Measurements from ENCODE around the gene ARID1B. TPM values are rescaled to one million over a fixed set of nuclear protein-coding genes. Genes with fewer than 3 reads are reported as not detected.

Gene ARID1B
- total RNA-seq, 1 experiment from 2014 or later = 58.8 TPM

DNA sequence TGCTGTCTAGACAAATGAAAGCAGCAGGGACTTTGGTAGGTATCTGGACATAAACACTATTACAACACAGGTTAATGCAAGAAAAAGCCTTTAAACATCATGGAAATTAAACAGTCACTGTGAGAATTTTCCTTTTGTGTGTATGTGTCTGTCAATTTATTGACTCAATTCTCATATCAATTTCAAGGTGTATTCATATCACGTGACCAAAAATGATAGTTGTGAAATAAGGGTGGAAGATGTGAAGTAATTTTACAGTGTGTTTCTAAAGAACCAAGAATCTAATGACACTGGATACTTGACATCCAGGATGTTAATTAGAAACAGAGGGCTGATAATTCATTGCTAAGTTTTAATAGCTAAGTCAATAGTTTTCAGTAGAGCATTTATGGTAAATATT is 302.1 kb downstream of the ARID1B start:
- intact Hi-C loops (cut with micrococcal nuclease; ENCODE audit: unreplicated experiment) = no loop called here
- TF ChIP-seq, protein P1, sequence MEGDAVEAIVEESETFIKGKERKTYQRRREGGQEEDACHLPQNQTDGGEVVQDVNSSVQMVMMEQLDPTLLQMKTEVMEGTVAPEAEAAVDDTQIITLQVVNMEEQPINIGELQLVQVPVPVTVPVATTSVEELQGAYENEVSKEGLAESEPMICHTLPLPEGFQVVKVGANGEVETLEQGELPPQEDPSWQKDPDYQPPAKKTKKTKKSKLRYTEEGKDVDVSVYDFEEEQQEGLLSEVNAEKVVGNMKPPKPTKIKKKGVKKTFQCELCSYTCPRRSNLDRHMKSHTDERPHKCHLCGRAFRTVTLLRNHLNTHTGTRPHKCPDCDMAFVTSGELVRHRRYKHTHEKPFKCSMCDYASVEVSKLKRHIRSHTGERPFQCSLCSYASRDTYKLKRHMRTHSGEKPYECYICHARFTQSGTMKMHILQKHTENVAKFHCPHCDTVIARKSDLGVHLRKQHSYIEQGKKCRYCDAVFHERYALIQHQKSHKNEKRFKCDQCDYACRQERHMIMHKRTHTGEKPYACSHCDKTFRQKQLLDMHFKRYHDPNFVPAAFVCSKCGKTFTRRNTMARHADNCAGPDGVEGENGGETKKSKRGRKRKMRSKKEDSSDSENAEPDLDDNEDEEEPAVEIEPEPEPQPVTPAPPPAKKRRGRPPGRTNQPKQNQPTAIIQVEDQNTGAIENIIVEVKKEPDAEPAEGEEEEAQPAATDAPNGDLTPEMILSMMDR (IDR thresholded peaks at IDR 0.05; ENCODE audit: insufficient read depth in 1 of 2, low read depth in 1 of 2, low read length in 1 of 2, severe bottlenecking in 1 of 2, unreplicated experiment in 1 of 2) = no peak
- Histone ChIP-seq H3K4me1 (no peaks in the 10 kb centered on the region), H3K36me3 (ENCODE audit: control insufficient read depth, insufficient read depth, low read length) (no peaks in the 10 kb centered on the region), H3K9me3 (no peaks in the 10 kb centered on the region), H3K27me3 (replicated peaks; ENCODE audit: control insufficient read depth, insufficient read depth, low read length) (no peaks in the 10 kb centered on the region), H3K4me3 (ENCODE audit: low read depth, low read length) (no peak overlapping the region)
- CTCF ChIA-PET = no interaction called here
- POLR2A ChIA-PET = no interaction called here
- peaks cover 4% of the 10 kb centered on the region for H3K36me3 Mint-ChIP-seq (ENCODE audit: insufficient read depth, unreplicated experiment)
- H3K27ac Mint-ChIP-seq (ENCODE audit: unreplicated experiment) = no peak overlapping the region
- DNase-seq = no peak
- BruUV-seq (replicated peaks) = no TSS peak
- no peak overlapping the region for H3K4me3 Mint-ChIP-seq (ENCODE audit: unreplicated experiment)
- H3K4me1 Mint-ChIP-seq (ENCODE audit: low read depth, unreplicated experiment) = no peaks in the 10 kb centered on the region
- no peaks in the 10 kb centered on the region for H3K9me3 Mint-ChIP-seq (ENCODE audit: unreplicated experiment)
- H3K27me3 Mint-ChIP-seq (ENCODE audit: insufficient read depth, unreplicated experiment) = no peaks in the 10 kb centered on the region

DNA sequence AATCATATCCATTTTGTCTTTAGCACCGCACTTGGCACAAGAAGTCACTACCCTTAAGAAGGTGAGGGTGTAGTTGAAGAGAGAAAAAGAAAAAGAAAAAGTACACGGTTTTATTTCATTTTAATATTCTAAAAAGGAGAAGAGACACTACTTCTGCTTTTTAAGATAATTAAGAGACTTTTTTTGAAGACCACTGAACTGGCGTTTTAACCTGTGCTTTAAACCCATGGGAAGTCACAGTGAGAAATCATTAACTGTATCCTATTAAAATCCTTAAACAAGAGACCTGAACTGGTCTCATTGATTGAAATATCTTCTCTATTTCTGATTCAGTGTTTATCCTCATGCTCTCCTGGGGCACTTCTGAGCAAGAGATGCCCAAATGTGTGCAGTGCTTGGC is 302.6 kb downstream of the ARID1B start:
- intact Hi-C loops (cut with micrococcal nuclease; ENCODE audit: unreplicated experiment) = no loop called here
- BruUV-seq (replicated peaks) = no TSS peak
- Mint-ChIP-seq H3K27ac (ENCODE audit: unreplicated experiment) (no peak overlapping the region), H3K4me1 (ENCODE audit: low read depth, unreplicated experiment) (no peaks in the 10 kb centered on the region), H3K4me3 (ENCODE audit: unreplicated experiment) (no peak overlapping the region), H3K9me3 (ENCODE audit: unreplicated experiment) (no peaks in the 10 kb centered on the region), H3K36me3 (ENCODE audit: insufficient read depth, unreplicated experiment) (peaks cover 4% of the 10 kb centered on the region), H3K27me3 (ENCODE audit: insufficient read depth, unreplicated experiment) (no peaks in the 10 kb centered on the region)
- ChIA-PET CTCF (no interaction called here), POLR2A (no interaction called here)
- DNase-seq = no peak
- H3K36me3 ChIP-seq (ENCODE audit: control insufficient read depth, insufficient read depth, low read length) = no peaks in the 10 kb centered on the region
- TF ChIP-seq, protein P1 (IDR thresholded peaks at IDR 0.05; ENCODE audit: insufficient read depth in 1 of 2, low read depth in 1 of 2, low read length in 1 of 2, severe bottlenecking in 1 of 2, unreplicated experiment in 1 of 2) = no peak
- H3K4me3 ChIP-seq (ENCODE audit: low read depth, low read length) = no peak overlapping the region
- H3K9me3 ChIP-seq = no peaks in the 10 kb centered on the region
- no peaks in the 10 kb centered on the region for H3K4me1 ChIP-seq
- H3K27me3 ChIP-seq (replicated peaks; ENCODE audit: control insufficient read depth, insufficient read depth, low read length) = no peaks in the 10 kb centered on the region

DNA sequence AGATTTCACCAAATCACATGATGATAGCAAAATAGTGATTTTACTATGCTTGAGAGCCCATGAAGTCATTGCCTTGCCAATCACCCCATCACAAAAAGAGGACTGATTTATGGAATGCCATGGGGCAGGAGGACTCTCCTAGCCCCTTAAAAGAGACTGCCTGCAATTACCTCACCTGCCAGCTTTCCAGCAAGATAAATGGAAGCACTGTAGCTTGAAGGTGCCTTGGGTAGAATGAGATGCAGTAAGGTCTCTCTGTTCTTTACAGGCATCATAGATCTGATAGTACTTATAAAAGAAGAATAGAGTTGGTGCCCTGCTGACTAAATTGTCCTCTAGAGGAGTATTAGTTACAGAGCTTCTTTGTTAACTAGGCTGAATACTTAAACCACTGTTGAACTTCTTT is 303.8 kb downstream of the ARID1B start:
- Histone ChIP-seq H3K4me3 (ENCODE audit: low read depth, low read length) (no peak overlapping the region), H3K36me3 (ENCODE audit: control insufficient read depth, insufficient read depth, low read length) (no peaks in the 10 kb centered on the region), H3K27me3 (replicated peaks; ENCODE audit: control insufficient read depth, insufficient read depth, low read length) (no peaks in the 10 kb centered on the region), H3K4me1 (no peaks in the 10 kb centered on the region), H3K9me3 (no peaks in the 10 kb centered on the region)
- CTCF ChIA-PET = no interaction called here
- Mint-ChIP-seq H3K27ac (ENCODE audit: unreplicated experiment) (no peak overlapping the region), H3K4me3 (ENCODE audit: unreplicated experiment) (no peak overlapping the region), H3K27me3 (ENCODE audit: insufficient read depth, unreplicated experiment) (no peaks in the 10 kb centered on the region), H3K4me1 (ENCODE audit: low read depth, unreplicated experiment) (no peaks in the 10 kb centered on the region), H3K9me3 (ENCODE audit: unreplicated experiment) (no peaks in the 10 kb centered on the region), H3K36me3 (ENCODE audit: insufficient read depth, unreplicated experiment) (peaks cover 4% of the 10 kb centered on the region)
- TF ChIP-seq, protein P1 (IDR thresholded peaks at IDR 0.05; ENCODE audit: insufficient read depth in 1 of 2, low read depth in 1 of 2, low read length in 1 of 2, severe bottlenecking in 1 of 2, unreplicated experiment in 1 of 2) = no peak
- POLR2A ChIA-PET = no interaction called here
- DNase-seq = no peak
- intact Hi-C loops (cut with micrococcal nuclease; ENCODE audit: unreplicated experiment) = no loop called here
- no TSS peak for BruUV-seq (replicated peaks)

Measured in Caco-2 (cell line).